Activated CD4-positive, alpha-beta T cell treated with anti-CD3 and anti-CD28 coated beads, Interleukin-2, Interleukin-4, amounts not matched to agents 100 ng/mL and 50 ng/mL, durations not matched to agents 16 hours and 8 hours (primary cell): ENCODE data around the gene RPS6KA3.
"Not testable (repeated sequence)": the region's sequence is repeated elsewhere in the genome, so short reads cannot be mapped to it uniquely, and the experiment has no call there.

ENCODE experiments used
- DNase-seq: peaks from one replicate; pipeline ENCODE4 v3.0.0-alpha.2; 2020; ENCODE audit warnings: low spot score

RPS6KA3 gene

GRCh38 chrX:20265221-20265725 is 1.4 kb downstream of the RPS6KA3 start:
- DNase-seq = peak; percentile 68

DNA sequence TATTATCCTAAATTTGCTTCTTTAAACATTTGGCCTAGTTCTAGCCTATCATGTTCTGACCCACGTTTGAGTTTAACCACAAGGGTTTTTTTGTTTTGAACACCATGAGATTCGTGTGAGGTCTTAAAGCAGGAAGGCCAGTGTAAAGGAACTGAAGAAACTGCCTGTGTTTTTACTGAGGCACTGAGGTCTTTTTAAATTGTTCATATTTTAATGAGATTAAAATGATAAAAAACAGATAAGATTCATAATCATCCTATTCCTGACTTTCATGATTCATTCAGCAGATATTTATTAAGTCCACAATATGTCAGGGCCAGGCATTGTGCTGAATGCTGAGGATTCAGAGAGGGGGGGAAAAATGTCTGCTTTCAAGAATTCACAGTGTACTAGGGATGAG is 3.2 kb downstream of the RPS6KA3 start:
- no peak for DNase-seq

- DNase-seq = no peak
Measured at GRCh38 chrX:20260885-20261284, 5.8 kb downstream of the RPS6KA3 start.

GRCh38 chrX:20254712-20255299 is 11.9 kb downstream of the RPS6KA3 start:
- DNase-seq = no peak

GRCh38 chrX:20253232-20253543 is 13.5 kb downstream of the RPS6KA3 start:
- DNase-seq = no peak

GRCh38 chrX:20252381-20253231 is 14.1 kb downstream of the RPS6KA3 start:
- peak; percentile 73 for DNase-seq

DNA sequence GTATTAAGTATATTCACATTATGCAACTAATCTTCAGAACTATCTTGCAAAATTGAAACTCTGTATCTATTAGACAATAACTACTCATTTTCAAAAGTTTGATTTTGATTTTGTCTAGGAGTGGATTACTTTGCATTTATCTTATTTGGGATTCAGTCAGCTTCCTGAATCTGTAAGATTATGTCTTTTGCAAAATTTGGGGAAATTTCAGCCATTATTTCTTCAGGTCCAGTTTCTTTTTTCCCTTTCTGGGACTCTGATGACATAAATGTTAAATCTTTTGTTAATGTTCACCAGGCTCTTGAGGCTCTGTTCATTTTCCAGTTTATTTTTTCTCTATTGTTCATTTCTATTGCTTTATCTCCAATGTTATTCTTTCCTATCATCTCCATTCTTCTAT is 15.0 kb downstream of the RPS6KA3 start:
- DNase-seq = no peak

DNA sequence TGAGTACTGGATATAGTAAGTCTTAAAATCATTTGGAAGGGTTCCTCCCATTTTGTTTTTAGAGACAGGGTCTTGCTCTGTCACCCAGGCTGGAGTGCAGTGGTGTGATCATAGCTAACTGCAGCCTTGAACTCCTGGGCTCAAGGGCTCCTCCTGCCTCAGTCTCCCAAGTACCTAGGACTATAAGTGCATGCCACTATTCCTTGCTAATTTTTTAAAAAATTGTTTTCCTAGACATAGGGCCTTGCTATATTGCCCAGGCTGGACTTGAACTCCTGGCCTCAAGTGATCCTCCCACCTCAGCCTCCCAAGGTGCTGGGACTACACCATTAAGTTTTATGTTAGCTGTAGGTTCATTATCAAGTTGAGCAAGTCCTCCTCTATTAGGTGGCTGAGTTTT is 16.6 kb downstream of the RPS6KA3 start:
- DNase-seq = not testable (repeated sequence)

DNA sequence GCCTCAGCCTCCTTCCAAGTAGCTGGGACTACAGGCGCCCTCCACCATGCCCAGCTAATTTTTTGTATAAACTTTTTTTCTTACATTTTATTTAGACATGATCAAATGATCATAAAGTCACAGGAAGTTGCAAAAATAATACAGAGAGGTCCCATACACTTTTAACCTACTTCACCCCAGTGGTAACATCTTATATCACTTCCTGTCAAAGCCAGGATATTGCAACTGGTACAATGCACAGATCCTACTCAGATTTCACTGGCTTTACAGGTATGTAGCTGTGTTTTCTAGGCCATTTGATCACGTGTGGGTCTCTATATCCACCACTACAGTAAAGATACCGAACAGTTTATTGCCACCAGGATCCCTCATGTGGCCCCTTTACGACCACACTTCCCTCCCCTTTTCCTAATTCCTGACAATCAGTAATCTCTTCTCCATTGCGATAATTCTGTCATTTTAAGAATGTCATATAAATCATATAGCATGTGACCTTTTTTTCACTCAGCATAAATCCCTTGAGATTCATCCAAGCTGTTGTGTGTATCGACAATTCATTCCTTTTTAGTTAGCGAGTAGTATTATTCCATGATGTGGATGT is 18.0 kb downstream of the RPS6KA3 start:
- no peak for DNase-seq

- DNase-seq = no peak
Measured at GRCh38 chrX:20244931-20245330, 21.8 kb downstream of the RPS6KA3 start.

DNA sequence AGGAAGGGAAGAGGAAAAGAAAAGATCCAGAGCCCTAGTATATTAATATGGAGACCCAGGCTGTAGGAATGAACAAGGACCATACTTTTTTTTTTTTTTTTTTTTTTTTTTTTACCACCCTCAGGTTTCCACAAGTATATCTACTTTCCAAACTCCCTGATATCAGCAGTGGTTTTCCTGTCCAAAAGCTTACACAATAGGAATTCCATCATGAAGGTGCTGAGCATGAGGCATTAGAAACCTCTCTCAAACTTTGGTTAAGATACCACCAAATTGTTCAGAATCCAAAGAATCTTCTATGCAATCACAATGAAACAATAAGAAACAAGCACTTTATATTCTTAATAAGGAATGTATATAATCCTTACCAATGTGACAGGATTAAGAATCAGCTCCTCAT is 26.5 kb downstream of the RPS6KA3 start:
- DNase-seq = no peak

GRCh38 chrX:20237864-20238263 is 28.8 kb downstream of the RPS6KA3 start:
- no peak for DNase-seq

- no peak for DNase-seq
Measured at GRCh38 chrX:20235755-20236154, 31.0 kb downstream of the RPS6KA3 start.

GRCh38 chrX:20233336-20233735 is 33.4 kb downstream of the RPS6KA3 start:
- no peak for DNase-seq

DNA sequence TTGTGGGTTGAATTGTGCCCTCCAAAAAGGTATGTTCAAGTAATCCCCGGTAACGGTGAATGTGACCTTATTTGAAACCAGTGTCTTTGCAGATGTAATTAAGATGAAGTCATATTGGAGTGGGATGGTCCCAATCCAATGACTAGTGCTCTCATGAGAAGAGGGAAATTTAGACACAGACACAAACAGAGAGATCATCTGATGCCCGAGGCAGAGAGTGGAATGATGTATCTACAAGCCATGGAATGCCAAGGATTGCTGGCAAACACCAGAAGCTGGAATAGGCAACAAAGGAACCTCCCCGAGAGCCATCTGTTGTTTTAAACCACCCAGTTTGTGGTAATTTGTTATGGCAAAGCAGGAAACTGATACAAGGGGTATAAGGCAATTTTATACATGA is 35.1 kb downstream of the RPS6KA3 start:
- DNase-seq = no peak

- DNase-seq = no peak
Measured at GRCh38 chrX:20230406-20230805, 36.3 kb downstream of the RPS6KA3 start.

GRCh38 chrX:20229155-20229554 is 37.6 kb downstream of the RPS6KA3 start:
- DNase-seq = no peak

GRCh38 chrX:20228245-20228644 is 38.5 kb downstream of the RPS6KA3 start:
- no peak for DNase-seq

- DNase-seq = no peak
Measured at GRCh38 chrX:20227116-20227515, 39.6 kb downstream of the RPS6KA3 start.

DNA sequence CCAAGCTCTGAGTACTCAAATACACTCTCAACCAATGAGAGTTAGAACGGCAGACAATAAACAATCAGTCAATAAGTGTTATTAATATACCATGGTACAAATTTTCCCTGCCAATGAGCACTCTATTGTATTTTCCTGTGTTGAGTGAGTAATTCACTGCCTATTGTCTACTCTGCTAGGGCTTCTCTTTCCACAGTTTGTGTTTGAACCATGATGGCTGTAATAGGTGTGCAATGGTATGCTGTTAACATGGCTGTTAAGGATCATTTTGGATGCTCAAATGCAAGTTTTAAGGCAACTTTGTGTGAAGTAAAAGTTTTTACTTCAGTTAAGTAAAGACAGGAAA is 41.2 kb downstream of the RPS6KA3 start:
- DNase-seq = no peak

GRCh38 chrX:20224814-20225487 is 41.8 kb downstream of the RPS6KA3 start:
- peak; percentile 70 for DNase-seq

- no peak for DNase-seq
Measured at GRCh38 chrX:20221902-20222301, 44.8 kb downstream of the RPS6KA3 start.
